GM12801 (cell line): Measurements from ENCODE around the gene DEFB110.

ENCODE experiments used
- CTCF ChIP-seq: IDR thresholded peaks from one replicate; pipeline ENCODE4 v1.5.1; 2011; ENCODE audit warnings: control low read depth; ENCODE audit not compliant: insufficient read length; ENCODE audit errors: extremely low read depth

The DEFB110 gene

GRCh38 chr6:50021894-50022293 is at the start of gene DEFB110:
Gene DEFB110, minus strand, starts transcription at chr6:50021994. Its CDS starts 59 bp downstream, at chr6:50021935.
- TF ChIP-seq CTCF, result no peak

- TF ChIP-seq CTCF, result no peak
Measured at GRCh38 chr6:50070101-50070500, 48.3 kb upstream of the DEFB110 start.

- no peak for TF ChIP-seq CTCF
Measured at GRCh38 chr6:50062051-50062450, 40.3 kb upstream of the DEFB110 start.

GRCh38 chr6:50056242-50056641 is 34.4 kb upstream of the DEFB110 start:
- TF ChIP-seq CTCF, result no peak

- TF ChIP-seq CTCF, result no peak
Measured at GRCh38 chr6:50049829-50050228, 28.0 kb upstream of the DEFB110 start, which contains the start of gene DEFB112. Gene DEFB112, minus strand, starts transcription at chr6:50049929. Its CDS starts 60 bp downstream, at chr6:50049869.

GRCh38 chr6:50047026-50047425 is 25.2 kb upstream of the DEFB110 start:
- no peak for TF ChIP-seq CTCF

- no peak for TF ChIP-seq CTCF
Measured at GRCh38 chr6:50030777-50031562, 9.2 kb upstream of the DEFB110 start.
